OCI-LY1 (cell line): Measurements from ENCODE around the gene P2RY14.

ENCODE experiments used
- H2AFZ ChIP-seq: fragments of 200-600 bp; sonication (generic), shearing (Covaris generic); 2 replicates; pipeline ENCODE4 v1.6.0; 2014; ENCODE audit warnings: antibody characterized with exemption, mild to moderate bottlenecking, low read length
- H3F3A ChIP-seq: fragments of 200-600 bp; sonication (generic), shearing (Covaris generic); 2 replicates; pipeline ENCODE4 v1.6.0; 2014; ENCODE audit warnings: mild to moderate bottlenecking, antibody characterized with exemption, low read length, moderate library complexity; ENCODE audit not compliant: insufficient read depth
- H3K27ac ChIP-seq: fragments of 200-600 bp; sonication (generic); 2 replicates; pipeline ENCODE4 v1.5.1; 2014; ENCODE audit warnings: low read length, mixed run types, mild to moderate bottlenecking, low read depth; ENCODE audit not compliant: poor library complexity, severe bottlenecking
- H3K27me3 ChIP-seq: fragments of 200-600 bp; sonication (generic); 2 replicates; pipeline ENCODE4 v1.6.0; 2014; ENCODE audit warnings: antibody characterized with exemption, mild to moderate bottlenecking, low read length, moderate library complexity; ENCODE audit not compliant: insufficient read depth
- H3K36me3 ChIP-seq: fragments of 200-600 bp; sonication (generic); 2 replicates; pipeline ENCODE4 v1.6.1; 2014; ENCODE audit warnings: mild to moderate bottlenecking, antibody characterized with exemption, low read length, moderate library complexity, mixed read lengths; ENCODE audit not compliant: insufficient read depth
- H3K4me1 ChIP-seq: fragments of 200-600 bp; sonication (generic); 2 replicates; pipeline ENCODE4 v1.5.1; 2014; ENCODE audit warnings: mild to moderate bottlenecking, low read length, moderate library complexity; ENCODE audit not compliant: insufficient read depth, severe bottlenecking
- H3K4me2 ChIP-seq: fragments of 200-600 bp; sonication (generic), shearing (Covaris generic); 2 replicates; pipeline ENCODE4 v1.6.1; 2014; ENCODE audit warnings: low read length
- H3K4me3 ChIP-seq: fragments of 200-600 bp; sonication (generic); 2 replicates; pipeline ENCODE4 v1.5.1; 2014; ENCODE audit warnings: low read length, low read depth, mild to moderate bottlenecking, mixed read lengths; ENCODE audit not compliant: poor library complexity, severe bottlenecking
- H3K79me2 ChIP-seq: fragments of 200-600 bp; shearing (Covaris generic); 2 replicates; pipeline ENCODE4 v1.6.1; 2016; ENCODE audit warnings: mixed run types, low read length, mixed read lengths; ENCODE audit not compliant: insufficient read depth
- H3K9ac ChIP-seq: fragments of 200-600 bp; sonication (generic), shearing (Covaris generic); 2 replicates; pipeline ENCODE4 v1.6.1; 2014; ENCODE audit warnings: mild to moderate bottlenecking, low read length, mixed read lengths
- H3K9me2 ChIP-seq: fragments of 200-600 bp; sonication (generic), shearing (Covaris generic); 2 replicates; pipeline ENCODE4 v1.6.1; 2014; ENCODE audit warnings: low read depth, mild to moderate bottlenecking, low read length, mixed read lengths
- H3K9me3 ChIP-seq: fragments of 200-600 bp; shearing (Covaris generic); 2 replicates; pipeline ENCODE4 v1.6.1; 2014; ENCODE audit warnings: low read length, mixed read lengths
- H4K20me1 ChIP-seq: fragments of 200-600 bp; sonication (generic), shearing (Covaris generic); 2 replicates; pipeline ENCODE4 v1.6.0; 2016; ENCODE audit warnings: mild to moderate bottlenecking, low read length; ENCODE audit not compliant: insufficient read depth
- EZH2 ChIP-seq: fragments of 200-600 bp; sonication (generic), shearing (Covaris generic); IDR thresholded peaks from 2 replicates; pipeline ENCODE4 v1.8.0; 2017; ENCODE audit warnings: borderline replicate concordance, mixed run types, mild to moderate bottlenecking, antibody characterized with exemption, low read length, moderate library complexity, mixed read lengths
- TF ChIP-seq, protein P1 (sequence below): fragments of 200-600 bp; sonication (generic), shearing (Covaris generic); IDR thresholded peaks from 2 replicates; pipeline ENCODE4 v1.5.1; 2017; ENCODE audit warnings: mild to moderate bottlenecking, antibody characterized with exemption, low read length, moderate library complexity, mixed read lengths

Gene P2RY14

DNA sequence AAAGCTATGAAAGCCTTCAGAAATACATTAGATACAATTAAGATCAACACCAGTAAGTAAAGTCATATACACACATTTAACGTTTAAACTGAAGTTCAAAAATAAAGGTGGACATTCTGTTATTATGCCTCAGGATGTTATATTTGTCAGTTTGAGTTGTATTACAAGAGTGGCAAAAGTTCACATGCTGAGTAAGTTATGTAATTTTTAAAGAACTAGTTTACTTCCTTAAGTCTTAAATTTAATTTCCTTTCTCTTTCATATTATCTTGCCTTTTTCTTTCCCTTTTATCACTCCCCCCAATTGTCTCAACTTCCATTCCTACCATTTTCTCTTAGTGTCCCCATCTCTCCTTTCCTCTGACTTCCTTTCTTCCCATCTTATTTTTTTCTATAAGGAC is 43.2 kb upstream of the P2RY14 start:
- no peak overlapping the region for H3K27ac ChIP-seq
- no peaks in the 10 kb centered on the region for H4K20me1 ChIP-seq
- H3K4me3 ChIP-seq, result no peak overlapping the region
- TF ChIP-seq, protein P1, sequence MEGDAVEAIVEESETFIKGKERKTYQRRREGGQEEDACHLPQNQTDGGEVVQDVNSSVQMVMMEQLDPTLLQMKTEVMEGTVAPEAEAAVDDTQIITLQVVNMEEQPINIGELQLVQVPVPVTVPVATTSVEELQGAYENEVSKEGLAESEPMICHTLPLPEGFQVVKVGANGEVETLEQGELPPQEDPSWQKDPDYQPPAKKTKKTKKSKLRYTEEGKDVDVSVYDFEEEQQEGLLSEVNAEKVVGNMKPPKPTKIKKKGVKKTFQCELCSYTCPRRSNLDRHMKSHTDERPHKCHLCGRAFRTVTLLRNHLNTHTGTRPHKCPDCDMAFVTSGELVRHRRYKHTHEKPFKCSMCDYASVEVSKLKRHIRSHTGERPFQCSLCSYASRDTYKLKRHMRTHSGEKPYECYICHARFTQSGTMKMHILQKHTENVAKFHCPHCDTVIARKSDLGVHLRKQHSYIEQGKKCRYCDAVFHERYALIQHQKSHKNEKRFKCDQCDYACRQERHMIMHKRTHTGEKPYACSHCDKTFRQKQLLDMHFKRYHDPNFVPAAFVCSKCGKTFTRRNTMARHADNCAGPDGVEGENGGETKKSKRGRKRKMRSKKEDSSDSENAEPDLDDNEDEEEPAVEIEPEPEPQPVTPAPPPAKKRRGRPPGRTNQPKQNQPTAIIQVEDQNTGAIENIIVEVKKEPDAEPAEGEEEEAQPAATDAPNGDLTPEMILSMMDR, result no peak
- no peak for TF ChIP-seq EZH2
- H3K27me3 ChIP-seq, result no peaks in the 10 kb centered on the region
- no peaks in the 10 kb centered on the region for H3K79me2 ChIP-seq
- H3F3A ChIP-seq, result no peaks in the 10 kb centered on the region
- no peak overlapping the region for H3K9ac ChIP-seq
- H2AFZ ChIP-seq, result no peak overlapping the region
- H3K9me3 ChIP-seq, result no peaks in the 10 kb centered on the region
- no peak overlapping the region for H3K4me2 ChIP-seq
- no peaks in the 10 kb centered on the region for H3K36me3 ChIP-seq
- H3K4me1 ChIP-seq, result no peaks in the 10 kb centered on the region
- no peaks in the 10 kb centered on the region for H3K9me2 ChIP-seq

DNA sequence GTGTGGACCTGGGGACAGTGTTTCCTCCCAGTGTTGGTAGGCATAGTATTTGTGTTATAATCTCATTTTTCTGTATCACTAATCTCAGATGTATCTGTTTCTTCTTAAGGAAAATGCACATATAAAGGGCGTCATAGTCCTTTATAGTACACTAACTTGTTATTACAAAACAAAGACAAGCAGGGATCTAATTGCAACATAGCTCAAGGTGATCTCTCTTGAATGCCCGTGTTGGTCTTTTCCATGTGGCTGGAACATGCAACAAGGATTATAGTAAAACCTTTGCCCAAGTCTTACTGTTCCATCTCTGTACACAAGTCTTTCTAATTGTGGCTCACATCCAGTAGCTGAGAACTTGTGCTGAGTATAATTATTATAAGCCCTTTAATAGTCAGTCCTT is 41.8 kb upstream of the P2RY14 start:
- H3K4me2 ChIP-seq, result no peak overlapping the region
- H3K27ac ChIP-seq, result no peak overlapping the region
- no peak overlapping the region for H3K4me3 ChIP-seq
- no peaks in the 10 kb centered on the region for H3K4me1 ChIP-seq
- no peaks in the 10 kb centered on the region for H3K79me2 ChIP-seq
- H3F3A ChIP-seq, result no peaks in the 10 kb centered on the region
- H3K9me2 ChIP-seq, result no peaks in the 10 kb centered on the region
- no peaks in the 10 kb centered on the region for H3K9me3 ChIP-seq
- H3K9ac ChIP-seq, result no peak overlapping the region
- TF ChIP-seq, protein P1, result no peak
- no peak for TF ChIP-seq EZH2
- no peaks in the 10 kb centered on the region for H3K27me3 ChIP-seq
- H4K20me1 ChIP-seq, result no peaks in the 10 kb centered on the region
- H2AFZ ChIP-seq, result no peak overlapping the region
- H3K36me3 ChIP-seq, result no peaks in the 10 kb centered on the region

- Histone ChIP-seq H3K4me2 (no peak overlapping the region), H3K36me3 (no peaks in the 10 kb centered on the region), H3K9ac (no peak overlapping the region), H3K9me2 (no peaks in the 10 kb centered on the region), H3K79me2 (no peaks in the 10 kb centered on the region), H3K27ac (no peak overlapping the region), H3F3A (no peaks in the 10 kb centered on the region), H4K20me1 (no peaks in the 10 kb centered on the region), H2AFZ (no peak overlapping the region), H3K9me3 (no peaks in the 10 kb centered on the region), H3K4me3 (no peak overlapping the region), H3K27me3 (no peaks in the 10 kb centered on the region), H3K4me1 (no peaks in the 10 kb centered on the region)
- TF ChIP-seq, protein P1, result no peak
- no peak for TF ChIP-seq EZH2
Observed at GRCh38 chr3:151319628-151320027, 41.3 kb upstream of the P2RY14 start.
